Fibroblast of pulmonary artery (primary cell): ENCODE measurements around the gene ANKZF1.

Experiments
- DNase-seq: peaks from one replicate; pipeline ENCODE4 v3.0.0-alpha.2; 2010; ENCODE audit warnings: low read depth
- H3K4me3 ChIP-seq: replicated peaks from 2 replicates; pipeline ENCODE4 v1.5.1; 2011; ENCODE audit warnings: low read depth, mild to moderate bottlenecking, control low read depth, low read length, moderate library complexity
- TF ChIP-seq, protein P1 (sequence below): IDR thresholded peaks from 2 replicates; pipeline ENCODE4 v1.5.1; 2011; ENCODE audit warnings: mild to moderate bottlenecking, control low read depth, low read length, inconsistent platforms; ENCODE audit errors: missing control alignments

Gene ANKZF1

DNA sequence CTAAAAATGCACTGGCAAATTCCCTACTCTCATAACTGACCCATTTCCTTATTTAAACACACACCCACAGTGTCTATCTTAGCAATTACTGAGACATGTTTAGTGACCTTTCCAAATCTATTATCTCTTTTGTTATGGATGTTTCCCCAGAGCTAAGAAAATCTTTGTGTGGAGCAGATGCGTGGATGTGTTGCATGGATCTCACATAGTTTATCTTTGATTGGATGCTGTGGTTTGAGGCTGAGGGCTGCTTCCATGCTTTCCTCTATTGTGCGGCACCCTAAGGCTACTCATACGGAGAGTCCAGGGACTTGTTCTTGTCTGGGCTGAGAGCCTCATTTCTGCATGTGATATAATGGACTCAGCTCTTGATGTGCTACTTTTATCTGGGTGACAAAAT is 4.7 kb downstream of the ANKZF1 start:
- no peak overlapping the region for H3K4me3 ChIP-seq
- TF ChIP-seq, protein P1, sequence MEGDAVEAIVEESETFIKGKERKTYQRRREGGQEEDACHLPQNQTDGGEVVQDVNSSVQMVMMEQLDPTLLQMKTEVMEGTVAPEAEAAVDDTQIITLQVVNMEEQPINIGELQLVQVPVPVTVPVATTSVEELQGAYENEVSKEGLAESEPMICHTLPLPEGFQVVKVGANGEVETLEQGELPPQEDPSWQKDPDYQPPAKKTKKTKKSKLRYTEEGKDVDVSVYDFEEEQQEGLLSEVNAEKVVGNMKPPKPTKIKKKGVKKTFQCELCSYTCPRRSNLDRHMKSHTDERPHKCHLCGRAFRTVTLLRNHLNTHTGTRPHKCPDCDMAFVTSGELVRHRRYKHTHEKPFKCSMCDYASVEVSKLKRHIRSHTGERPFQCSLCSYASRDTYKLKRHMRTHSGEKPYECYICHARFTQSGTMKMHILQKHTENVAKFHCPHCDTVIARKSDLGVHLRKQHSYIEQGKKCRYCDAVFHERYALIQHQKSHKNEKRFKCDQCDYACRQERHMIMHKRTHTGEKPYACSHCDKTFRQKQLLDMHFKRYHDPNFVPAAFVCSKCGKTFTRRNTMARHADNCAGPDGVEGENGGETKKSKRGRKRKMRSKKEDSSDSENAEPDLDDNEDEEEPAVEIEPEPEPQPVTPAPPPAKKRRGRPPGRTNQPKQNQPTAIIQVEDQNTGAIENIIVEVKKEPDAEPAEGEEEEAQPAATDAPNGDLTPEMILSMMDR = no peak
- no peak for DNase-seq

GRCh38 chr2:219243291-219243761 is 13.7 kb downstream of the ANKZF1 start:
- peak; percentile 31 for DNase-seq
- peak overlapping the region; percentile 40 for H3K4me3 ChIP-seq
- TF ChIP-seq, protein P1 = no peak

DNA sequence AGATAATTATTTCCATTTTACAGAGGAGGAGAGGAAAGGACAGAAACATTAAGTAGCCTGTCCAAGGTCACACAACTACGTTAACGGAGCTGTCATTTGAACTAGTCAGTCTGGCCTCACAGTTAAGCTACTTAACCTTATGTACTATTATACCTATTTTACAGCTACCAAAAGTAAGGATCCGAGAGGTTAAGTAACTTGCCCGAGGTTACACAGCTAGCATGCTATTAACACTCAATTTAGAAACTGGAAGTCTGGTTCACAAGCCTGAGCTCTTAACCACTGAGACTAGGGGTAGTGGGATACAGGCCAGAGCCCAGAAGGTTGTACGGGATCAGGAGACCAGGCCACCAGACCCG is 15.2 kb downstream of the ANKZF1 start:
- TF ChIP-seq, protein P1 = no peak
- no peak for DNase-seq

GRCh38 chr2:219245148-219245898 is 15.7 kb downstream of the ANKZF1 start, which contains the start of the genes GLB1L and STK16:
TSS of gene GLB1L (minus strand) at chr2:219245444. CDS start at chr2:219243573, 1,871 bp downstream.
TSS of gene STK16 (plus strand) at chr2:219245479. CDS start at chr2:219246000, 521 bp downstream.
- H3K4me3 ChIP-seq = peak within 1 kb of the TSS; percentile 93
- TF ChIP-seq, protein P1 = no peak
- peak; percentile 95 for DNase-seq

More for the DNA sequence above, 15.2 kb downstream of the ANKZF1 start:
- H3K4me3 ChIP-seq = peak overlapping the region; percentile 93

DNA sequence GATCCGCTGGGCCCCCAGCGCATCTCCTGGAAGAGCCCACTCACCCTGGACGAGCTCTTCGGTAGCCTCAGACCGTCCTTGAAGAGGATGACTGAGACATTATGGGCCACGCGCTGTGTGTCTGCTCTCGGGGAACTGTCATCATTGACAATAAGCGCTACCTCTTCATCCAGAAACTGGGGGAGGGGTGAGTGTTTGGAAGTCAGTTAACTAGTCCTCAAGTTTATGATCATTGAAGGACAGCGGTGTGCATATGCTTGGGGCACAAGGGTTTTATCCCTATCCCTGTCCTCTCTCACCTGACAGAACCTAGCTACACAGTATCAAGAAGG is 16.3 kb downstream of the ANKZF1 start:
- TF ChIP-seq, protein P1 = no peak
- H3K4me3 ChIP-seq = peak overlapping the region; percentile 93
- no peak for DNase-seq

GRCh38 chr2:219246559-219246958 is 17.0 kb downstream of the ANKZF1 start:
- TF ChIP-seq, protein P1 = no peak
- peak overlapping the region; percentile 93 for H3K4me3 ChIP-seq

More at GRCh38 chr2:219246559-219246958, 17.0 kb downstream of the ANKZF1 start:
- no peak for DNase-seq
